Ovary (tissue), 9 donors: ENCODE data around the gene USP4. TPM values are rescaled to one million over a fixed set of nuclear protein-coding genes. Genes with fewer than 3 reads are reported as not detected.
A peak's percentile ranks its signal among the peaks of the same experiment; 100 is the strongest.

Experiments used
- DNase-seq, 5 donors: peaks; one replicate each; pipeline ENCODE4 v3.0.0-alpha.2; 2019 to 2020
- H3K27ac ChIP-seq, 2 donors: fragments of 200-600 bp; one replicate each; pipeline versions ENCODE4 v1.5.1 to v1.8.0; 2019 to 2022
- H3K27me3 ChIP-seq: fragments of 200-600 bp; one replicate; pipeline ENCODE4 v1.8.0; 2022
- H3K36me3 ChIP-seq: fragments of 200-600 bp; sonication (generic); one replicate; pipeline ENCODE4 v1.5.1; 2019
- H3K4me1 ChIP-seq: one replicate; pipeline ENCODE4 v1.8.1; 2013; ENCODE audit warnings: mild to moderate bottlenecking, moderate library complexity; ENCODE audit not compliant: insufficient read depth
- H3K4me3 ChIP-seq: fragments of 200-600 bp; sonication (generic); one replicate; pipeline ENCODE4 v1.5.1; 2017
- H3K9me3 ChIP-seq, 2 donors: fragments of 200-600 bp in 1 of 2; sonication (generic) in 1 of 2; one replicate each; pipeline versions ENCODE4 v1.5.1 to v1.8.1; 2013 to 2019; ENCODE audit warnings: mild to moderate bottlenecking in 1 of 2, moderate library complexity in 1 of 2
- EP300 ChIP-seq: sonication (generic); formaldehyde crosslinking; IDR thresholded peaks from one replicate; pipeline ENCODE4 v1.6.1; 2017; ENCODE audit warnings: antibody characterized with exemption
- POLR2A ChIP-seq: fragments of 450-650 bp; IDR thresholded peaks from one replicate; pipeline ENCODE4 v1.6.1; 2017; ENCODE audit warnings: antibody characterized with exemption, mild to moderate bottlenecking, moderate library complexity
- WGBS, 3 donors: extraction: QIAGEN DNeasy Blood & Tissue Kit in 1 of 3; methylation state at CpG; one replicate each; pipeline versions ENCODE4 v1.1.5 to v1.1.7; 2013 to 2017; 5-methylcytosine and 5-hydroxymethylcytosine counted together
- intact Hi-C, 4 donors: fragments of 100-400 bp; cut with DNase I; formaldehyde crosslinking; loops; one replicate each; pipeline versions ENCODE4 v1.11.0 to v1.15.1; 2022 to 2023
- polyA plus RNA-seq, 2 donors: library from polyadenylated mRNA; stranded (reverse); fragments of 200-250 nt in 1 of 2; fragments of 350-450 nt in 1 of 2; fragmentation: Illumina TruSeq in 1 of 2; extraction: RNeasy Lipid Tissue Mini Kit (QIAGEN cat#74804) in 1 of 2; gene quantifications; one replicate each; pipeline ENCODE4 v1.2.3, GENCODE V29; 2013 to 2014
- total RNA-seq, 7 donors: library from RNA; depleted of rRNA in 2 of 7; stranded (reverse); fragments of >200 nt in 2 of 7; fragmentation: NEBNext Ultra II Directional in 3 of 7; extraction: Animal tissue kit (Norgen Biotek cat#: 25700) in 3 of 7; gene quantifications; one replicate each; pipeline versions ENCODE4 v1.1.0 to v1.2.4, GENCODE V29; 2016 to 2023
- TF ChIP-seq, protein P1 (sequence below), 3 donors: fragments of 450-650 bp in 2 of 3; fragments of 200-600 bp in 1 of 3; IDR thresholded peaks; one replicate each; pipeline versions ENCODE4 v1.5.1 to v1.8.0; 2016 to 2022; ENCODE audit warnings: antibody characterized with exemption in 3 of 3, mild to moderate bottlenecking in 1 of 3
- donor health status: DM: no; HTN: no; CAD: no; lungs with moderate emphysema.
- donor health status: DM: no; HTN: no; CAD: no.
- donor health status: Bipolar disorder and iron deficiency.
- donor health status: DM: yes; HTN: yes; CAD: no.
- donor health status: DM: no; HTN: no; CAD: no.
- donor health status: DM: yes; HTN: yes; CAD: no.

USP4 gene
- total and polyA plus RNA-seq, 9 donors = 12.5 to 76.5 (median 52.5) TPM

DNA sequence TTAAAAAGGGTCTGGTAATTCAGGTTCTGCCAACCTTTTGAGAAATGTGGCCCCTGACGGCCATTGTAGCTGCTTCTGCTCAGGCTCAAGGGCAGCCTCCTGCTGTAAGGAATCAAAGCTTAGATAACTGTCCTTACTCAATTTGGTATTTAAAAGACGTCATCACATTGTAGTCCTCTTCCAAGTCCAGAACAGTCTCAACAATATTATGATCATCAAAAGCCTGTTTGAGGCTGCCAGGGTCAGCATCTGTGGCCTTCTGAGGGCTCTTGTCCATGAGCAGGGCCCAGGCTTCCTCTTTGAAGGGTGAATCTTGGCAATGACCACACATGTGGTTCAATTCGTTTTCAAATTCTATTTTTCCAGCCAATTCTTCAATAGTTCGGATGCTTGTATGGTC, 68.8 kb downstream of the USP4 start:
- intact Hi-C loops = loop anchor here in 1 of 4 donors (10.0 kb wide), 1 partner anchor 96 kb away; the partner anchor contains the start of gene KLHDC8B
- WGBS, 3 donors = 19 to 28% (median 24%) methylated on average over 4 of the region's 4 CpGs
- H3K27me3 ChIP-seq = no peaks in the 10 kb centered on the region
- peak; percentile 66 to 78 (median 72) for DNase-seq
- no peak overlapping the region for H3K4me3 ChIP-seq
- no peaks in the 10 kb centered on the region for H3K36me3 ChIP-seq
- H3K27ac ChIP-seq = peak overlapping the region; percentile 52 to 82
- H3K4me1 ChIP-seq = peaks cover 25% of the 10 kb centered on the region
- no peaks in the 10 kb centered on the region for H3K9me3 ChIP-seq
- TF ChIP-seq EP300 = no peak
- TF ChIP-seq, protein P1, sequence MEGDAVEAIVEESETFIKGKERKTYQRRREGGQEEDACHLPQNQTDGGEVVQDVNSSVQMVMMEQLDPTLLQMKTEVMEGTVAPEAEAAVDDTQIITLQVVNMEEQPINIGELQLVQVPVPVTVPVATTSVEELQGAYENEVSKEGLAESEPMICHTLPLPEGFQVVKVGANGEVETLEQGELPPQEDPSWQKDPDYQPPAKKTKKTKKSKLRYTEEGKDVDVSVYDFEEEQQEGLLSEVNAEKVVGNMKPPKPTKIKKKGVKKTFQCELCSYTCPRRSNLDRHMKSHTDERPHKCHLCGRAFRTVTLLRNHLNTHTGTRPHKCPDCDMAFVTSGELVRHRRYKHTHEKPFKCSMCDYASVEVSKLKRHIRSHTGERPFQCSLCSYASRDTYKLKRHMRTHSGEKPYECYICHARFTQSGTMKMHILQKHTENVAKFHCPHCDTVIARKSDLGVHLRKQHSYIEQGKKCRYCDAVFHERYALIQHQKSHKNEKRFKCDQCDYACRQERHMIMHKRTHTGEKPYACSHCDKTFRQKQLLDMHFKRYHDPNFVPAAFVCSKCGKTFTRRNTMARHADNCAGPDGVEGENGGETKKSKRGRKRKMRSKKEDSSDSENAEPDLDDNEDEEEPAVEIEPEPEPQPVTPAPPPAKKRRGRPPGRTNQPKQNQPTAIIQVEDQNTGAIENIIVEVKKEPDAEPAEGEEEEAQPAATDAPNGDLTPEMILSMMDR (IDR thresholded peaks at IDR 0.05) = no peak
- no peak for TF ChIP-seq POLR2A

DNA sequence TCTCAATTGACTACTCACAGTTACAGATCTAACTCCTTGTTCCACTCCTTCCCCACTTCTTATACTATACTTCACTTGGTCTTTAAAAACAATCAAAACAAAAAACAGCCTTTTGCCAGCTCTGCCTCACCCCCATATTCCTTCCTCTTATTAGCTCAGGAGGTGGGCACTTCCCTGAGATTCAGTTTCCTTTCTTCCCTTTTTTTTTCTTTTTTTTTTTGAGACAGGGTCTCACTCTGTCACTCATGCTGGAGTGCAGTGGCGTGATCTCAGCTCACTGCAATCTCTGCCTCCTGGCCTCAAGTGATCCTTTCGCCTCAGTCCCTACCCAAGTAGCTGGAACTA, 69.7 kb downstream of the USP4 start:
- TF ChIP-seq, protein P1 (IDR thresholded peaks at IDR 0.05) = no peak
- TF ChIP-seq POLR2A = no peak
- TF ChIP-seq EP300 = no peak
- WGBS, 3 donors = 98 to 100% (median 98%) methylated on average over 2 of the region's 2 CpGs
- Histone ChIP-seq H3K36me3 (no peaks in the 10 kb centered on the region), H3K27me3 (no peaks in the 10 kb centered on the region), H3K27ac (peak overlapping the region in 1 of 2 donors; percentile 82), H3K4me1 (peaks cover 24% of the 10 kb centered on the region), H3K9me3 (no peaks in the 10 kb centered on the region), H3K4me3 (no peak overlapping the region)
- DNase-seq = no peak
- intact Hi-C loops = loop anchor here in 1 of 4 donors (10.0 kb wide), 1 partner anchor 95 kb away; the partner anchor contains the start of gene KLHDC8B

DNA sequence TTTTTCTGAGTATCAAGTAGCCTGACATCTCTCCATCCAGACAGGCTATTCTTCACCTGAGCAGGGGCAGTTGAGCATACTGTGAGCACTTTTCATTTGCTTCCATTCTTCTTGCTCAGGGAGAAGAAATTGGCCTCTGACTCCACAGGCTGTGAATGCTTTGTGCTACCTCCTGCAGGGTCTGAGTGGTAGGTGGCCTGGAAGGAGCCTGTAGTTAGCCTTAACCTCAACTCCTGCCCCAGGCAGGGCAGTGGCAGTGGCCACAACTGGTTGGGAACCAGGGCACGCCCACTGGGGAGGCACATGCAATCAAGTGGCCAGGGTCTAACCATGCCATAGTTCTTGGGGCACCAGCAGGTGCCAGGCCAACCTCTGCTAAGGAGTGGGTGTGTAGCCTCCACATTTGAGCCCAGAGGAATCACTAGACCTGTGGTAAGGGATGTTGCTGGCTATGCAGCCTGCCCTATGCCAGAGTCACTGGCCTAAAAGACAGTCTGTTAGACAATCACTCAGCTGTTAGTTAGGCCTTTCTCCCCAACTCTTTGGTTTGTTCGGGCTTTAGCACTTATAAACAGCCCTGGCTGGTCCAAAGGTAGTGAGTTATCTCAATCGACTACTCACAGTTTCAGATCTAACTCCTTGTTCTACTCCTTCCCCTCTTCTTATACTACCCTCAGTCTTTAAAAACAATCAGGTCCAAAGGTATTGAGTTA, 70.3 kb downstream of the USP4 start:
- no peak overlapping the region for H3K4me3 ChIP-seq
- no peaks in the 10 kb centered on the region for H3K27me3 ChIP-seq
- 94 to 97% (median 97%) methylated on average over 3 of the region's 3 CpGs for WGBS, 3 donors
- intact Hi-C loops = loop anchor here in 1 of 4 donors (10.0 kb wide), 1 partner anchor 95 kb away; the partner anchor contains the start of gene KLHDC8B
- TF ChIP-seq POLR2A (no peak), EP300 (no peak)
- TF ChIP-seq, protein P1 (IDR thresholded peaks at IDR 0.05) = no peak
- H3K4me1 ChIP-seq = peaks cover 24% of the 10 kb centered on the region
- no peaks in the 10 kb centered on the region for H3K9me3 ChIP-seq
- peak overlapping the region in 1 of 2 donors; percentile 82 for H3K27ac ChIP-seq
- no peaks in the 10 kb centered on the region for H3K36me3 ChIP-seq
- no peak for DNase-seq

DNA sequence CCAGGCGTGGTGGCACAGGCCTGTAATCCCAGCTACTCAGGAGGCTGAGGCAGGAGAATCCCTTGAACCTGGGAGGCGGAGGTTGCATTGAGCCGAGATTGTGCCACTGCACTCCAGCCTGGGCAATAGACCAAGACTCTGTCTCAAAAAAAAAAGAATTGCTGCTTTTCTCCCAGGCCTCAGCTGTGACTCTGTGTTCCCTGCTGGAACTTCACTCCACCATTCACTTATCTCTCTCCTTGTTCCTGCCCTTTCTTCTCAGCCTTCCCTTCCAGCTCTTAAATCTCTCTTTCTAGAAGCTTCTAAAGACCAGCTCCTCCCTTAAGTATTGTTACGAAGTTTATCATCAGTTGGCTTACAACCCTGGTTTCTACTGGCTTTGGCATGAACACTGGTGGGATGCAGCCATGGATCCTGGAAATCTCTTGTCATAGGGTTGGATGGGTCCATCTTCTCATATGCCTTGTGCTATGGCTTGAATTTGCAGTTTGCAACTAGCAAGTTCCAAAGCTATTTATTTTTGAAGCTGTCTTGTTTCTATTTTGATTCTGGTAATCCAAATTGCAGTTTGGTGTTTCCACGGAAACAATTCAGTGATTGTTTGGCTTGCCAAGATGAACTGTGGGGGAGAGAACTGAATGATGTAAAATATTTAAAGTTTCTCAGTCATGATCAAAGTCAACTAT, 73.3 kb downstream of the USP4 start:
- no peaks in the 10 kb centered on the region for H3K9me3 ChIP-seq
- H3K4me1 ChIP-seq = peaks cover 19% of the 10 kb centered on the region
- intact Hi-C loops = no loop called here
- no peaks in the 10 kb centered on the region for H3K36me3 ChIP-seq
- TF ChIP-seq, protein P1 (IDR thresholded peaks at IDR 0.05) = no peak
- no peak for TF ChIP-seq POLR2A
- no peak for TF ChIP-seq EP300
- 27 to 30% (median 27%) methylated on average over 5 of the region's 5 CpGs for WGBS, 3 donors
- H3K4me3 ChIP-seq = no peak overlapping the region
- no peaks in the 10 kb centered on the region for H3K27me3 ChIP-seq
- peak in 2 of 5 donors; percentile 41 to 45 for DNase-seq
- H3K27ac ChIP-seq = peak overlapping the region; percentile 15 to 79
